IPS-18a (cell line): ENCODE data around the gene AVPI1.
"Not testable (repeated sequence)": the region's sequence is repeated elsewhere in the genome, so short reads cannot be mapped to it uniquely, and the experiment has no call there.

Experiments used
- H3K27ac ChIP-seq: one replicate; pipeline ENCODE4 v1.5.1; 2013; ENCODE audit warnings: low read length
- H3K27me3 ChIP-seq: one replicate; pipeline ENCODE4 v1.6.1; 2013; ENCODE audit warnings: mild to moderate bottlenecking, low read length; ENCODE audit not compliant: control insufficient read depth, insufficient read depth
- H3K36me3 ChIP-seq: one replicate; pipeline ENCODE4 v1.6.1; 2013; ENCODE audit warnings: low read depth, low read length; ENCODE audit not compliant: control insufficient read depth
- H3K4me1 ChIP-seq: one replicate; pipeline ENCODE4 v1.6.1; 2013; ENCODE audit warnings: low read depth, low read length; ENCODE audit not compliant: control insufficient read depth
- H3K4me3 ChIP-seq: one replicate; pipeline ENCODE4 v1.5.1; 2013; ENCODE audit warnings: low read length
- H3K9ac ChIP-seq: one replicate; pipeline ENCODE4 v1.6.1; 2013; ENCODE audit warnings: mild to moderate bottlenecking, low read length, moderate library complexity
- H3K9me3 ChIP-seq: one replicate; pipeline ENCODE4 v1.6.1; 2013; ENCODE audit warnings: low read depth, low read length; ENCODE audit not compliant: control insufficient read depth

Gene AVPI1

GRCh38 chr10:97708976-97709946 is 22.2 kb upstream of the AVPI1 start:
- H3K4me1 ChIP-seq, result peaks cover 5% of the 10 kb centered on the region
- no peaks in the 10 kb centered on the region for H3K27me3 ChIP-seq
- H3K36me3 ChIP-seq, result no peaks in the 10 kb centered on the region
- H3K4me3 ChIP-seq, result no peak overlapping the region
- H3K9ac ChIP-seq, result no peak overlapping the region
- H3K9me3 ChIP-seq, result no peaks in the 10 kb centered on the region
- no peak overlapping the region for H3K27ac ChIP-seq

- Histone ChIP-seq H3K4me3 (no peak overlapping the region), H3K9ac (no peak overlapping the region), H3K36me3 (no peaks in the 10 kb centered on the region), H3K9me3 (no peaks in the 10 kb centered on the region), H3K4me1 (peaks cover 5% of the 10 kb centered on the region), H3K27me3 (no peaks in the 10 kb centered on the region), H3K27ac (no peak overlapping the region)
Measured at GRCh38 chr10:97708167-97708566, 21.1 kb upstream of the AVPI1 start.

GRCh38 chr10:97707134-97707861 is 20.3 kb upstream of the AVPI1 start:
- no peaks in the 10 kb centered on the region for H3K9me3 ChIP-seq
- no peak overlapping the region for H3K9ac ChIP-seq
- no peak overlapping the region for H3K4me3 ChIP-seq
- no peaks in the 10 kb centered on the region for H3K27me3 ChIP-seq
- H3K4me1 ChIP-seq, result no peaks in the 10 kb centered on the region
- no peaks in the 10 kb centered on the region for H3K36me3 ChIP-seq
- H3K27ac ChIP-seq, result no peak overlapping the region

GRCh38 chr10:97705006-97705670 is 18.1 kb upstream of the AVPI1 start:
- H3K36me3 ChIP-seq, result no peaks in the 10 kb centered on the region
- no peak overlapping the region for H3K4me3 ChIP-seq
- no peak overlapping the region for H3K27ac ChIP-seq
- peaks cover 4% of the 10 kb centered on the region for H3K4me1 ChIP-seq
- no peaks in the 10 kb centered on the region for H3K27me3 ChIP-seq
- H3K9me3 ChIP-seq, result no peaks in the 10 kb centered on the region
- H3K9ac ChIP-seq, result no peak overlapping the region

- H3K9me3 ChIP-seq, result no peaks in the 10 kb centered on the region
- H3K36me3 ChIP-seq, result no peaks in the 10 kb centered on the region
- no peak overlapping the region for H3K27ac ChIP-seq
- H3K9ac ChIP-seq, result no peak overlapping the region
- peaks cover 4% of the 10 kb centered on the region for H3K4me1 ChIP-seq
- H3K27me3 ChIP-seq, result no peaks in the 10 kb centered on the region
- H3K4me3 ChIP-seq, result no peak overlapping the region
Measured at GRCh38 chr10:97704341-97704740, 17.3 kb upstream of the AVPI1 start.

- H3K36me3 ChIP-seq, result no peaks in the 10 kb centered on the region
- H3K9ac ChIP-seq, result no peak overlapping the region
- peaks cover 4% of the 10 kb centered on the region for H3K4me1 ChIP-seq
- no peak overlapping the region for H3K4me3 ChIP-seq
- no peaks in the 10 kb centered on the region for H3K9me3 ChIP-seq
- H3K27ac ChIP-seq, result no peak overlapping the region
- H3K27me3 ChIP-seq, result no peaks in the 10 kb centered on the region
Measured at GRCh38 chr10:97703398-97704067, 16.5 kb upstream of the AVPI1 start.

GRCh38 chr10:97701438-97702069 is 14.5 kb upstream of the AVPI1 start:
- H3K36me3 ChIP-seq, result no peaks in the 10 kb centered on the region
- no peak overlapping the region for H3K4me3 ChIP-seq
- peaks cover 4% of the 10 kb centered on the region for H3K4me1 ChIP-seq
- H3K9ac ChIP-seq, result no peak overlapping the region
- H3K27ac ChIP-seq, result no peak overlapping the region
- no peaks in the 10 kb centered on the region for H3K27me3 ChIP-seq
- H3K9me3 ChIP-seq, result no peaks in the 10 kb centered on the region

- H3K9ac ChIP-seq, H3K27me3 ChIP-seq, H3K4me1 ChIP-seq, H3K4me3 ChIP-seq, H3K36me3 ChIP-seq, H3K9me3 ChIP-seq, H3K27ac ChIP-seq: not testable (repeated sequence)
Measured at GRCh38 chr10:97698072-97698655, 11.1 kb upstream of the AVPI1 start.

- Histone ChIP-seq H3K4me1 (peaks cover 9% of the 10 kb centered on the region), H3K36me3 (no peaks in the 10 kb centered on the region), H3K27ac (no peak overlapping the region), H3K9me3 (no peaks in the 10 kb centered on the region), H3K27me3 (peaks cover 11% of the 10 kb centered on the region), H3K9ac (no peak overlapping the region), H3K4me3 (no peak overlapping the region)
Measured at GRCh38 chr10:97690133-97690532, 3.1 kb upstream of the AVPI1 start.

- no peak overlapping the region for H3K9ac ChIP-seq
- no peak overlapping the region for H3K4me3 ChIP-seq
- peaks cover 9% of the 10 kb centered on the region for H3K4me1 ChIP-seq
- H3K27ac ChIP-seq, result no peak overlapping the region
- peaks cover 11% of the 10 kb centered on the region for H3K27me3 ChIP-seq
- no peaks in the 10 kb centered on the region for H3K9me3 ChIP-seq
- no peaks in the 10 kb centered on the region for H3K36me3 ChIP-seq
Measured at GRCh38 chr10:97689559-97690020, 2.5 kb upstream of the AVPI1 start.
